ENCODE results near the gene NTSR1.

NTSR1 gene

GRCh38 chr20:62732842-62733525 lies 24.3 kb downstream of the NTSR1 start:
- no peak for TF ChIP-seq CTCF (IDR thresholded peaks at IDR 0.05; ENCODE audit: insufficient read depth, low read depth, low read length, missing control alignments)
- no peak for DNase-seq (ENCODE audit: low read depth)
- no peak overlapping the region for H3K4me3 ChIP-seq (ENCODE audit: low read depth, low read length)

GRCh38 chr20:62733526-62733842 lies 24.8 kb downstream of the NTSR1 start:
- H3K4me3 ChIP-seq (ENCODE audit: low read depth, low read length), result no peak overlapping the region
- DNase-seq (ENCODE audit: low read depth), result no peak
- no peak for TF ChIP-seq CTCF (IDR thresholded peaks at IDR 0.05; ENCODE audit: insufficient read depth, low read depth, low read length, missing control alignments)

DNA sequence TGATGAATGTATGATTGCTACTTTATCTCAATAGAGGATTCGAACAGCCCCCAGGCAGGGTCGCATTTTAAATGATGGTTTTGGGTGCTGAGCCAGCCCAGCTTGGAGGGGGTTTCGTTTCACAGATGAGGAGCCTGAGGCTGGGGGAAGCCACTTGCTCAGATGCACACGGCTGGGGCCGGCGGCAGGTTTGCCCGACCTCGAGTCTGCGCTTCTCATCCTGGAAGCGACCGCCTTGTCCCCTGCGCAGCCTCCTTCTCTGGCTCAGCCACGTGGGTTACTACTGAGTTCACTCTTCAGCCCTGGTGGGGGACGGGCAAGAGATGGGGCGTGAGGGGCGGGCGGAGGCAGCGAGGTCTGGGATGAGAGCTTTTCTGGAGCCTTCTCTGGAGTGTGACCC lies 25.3 kb downstream of the NTSR1 start:
- no peak overlapping the region for H3K4me3 ChIP-seq (ENCODE audit: low read depth, low read length)
- no peak for TF ChIP-seq CTCF (IDR thresholded peaks at IDR 0.05; ENCODE audit: insufficient read depth, low read depth, low read length, missing control alignments)
- DNase-seq (ENCODE audit: low read depth), result no peak

- TF ChIP-seq CTCF (IDR thresholded peaks at IDR 0.05; ENCODE audit: insufficient read depth, low read depth, low read length, missing control alignments), result no peak
- no peak for DNase-seq (ENCODE audit: low read depth)
- H3K4me3 ChIP-seq (ENCODE audit: low read depth, low read length), result no peak overlapping the region
Measured at GRCh38 chr20:62734326-62734725, 25.7 kb downstream of the NTSR1 start.

GRCh38 chr20:62734881-62735280 lies 26.2 kb downstream of the NTSR1 start:
- no peak for TF ChIP-seq CTCF (IDR thresholded peaks at IDR 0.05; ENCODE audit: insufficient read depth, low read depth, low read length, missing control alignments)
- no peak for DNase-seq (ENCODE audit: low read depth)
- no peak overlapping the region for H3K4me3 ChIP-seq (ENCODE audit: low read depth, low read length)

DNA sequence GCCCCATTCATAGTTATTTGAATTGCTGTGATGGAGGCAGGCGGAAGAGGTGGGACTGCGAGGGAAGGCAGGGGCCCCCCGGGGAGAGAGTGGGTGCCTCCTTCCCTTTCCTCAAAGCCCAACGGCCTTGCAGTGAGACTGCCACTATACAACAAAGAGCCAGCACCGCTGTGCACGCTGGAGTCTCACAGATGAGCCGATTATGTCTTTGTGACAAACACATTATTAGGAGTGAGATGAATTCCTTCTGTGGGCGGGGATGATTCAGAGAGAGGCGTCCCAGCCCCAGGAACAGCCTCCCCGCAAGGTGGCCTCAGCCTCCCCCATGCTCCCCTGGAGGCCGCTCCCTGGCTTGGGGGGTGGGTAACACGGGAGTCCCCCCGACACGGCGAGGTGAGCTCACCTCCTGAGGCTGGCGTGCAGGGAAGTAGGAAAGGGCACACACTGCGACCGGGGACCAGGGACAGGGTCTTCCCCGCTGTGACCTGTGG lies 26.7 kb downstream of the NTSR1 start:
- no peak for TF ChIP-seq CTCF (IDR thresholded peaks at IDR 0.05; ENCODE audit: insufficient read depth, low read depth, low read length, missing control alignments)
- DNase-seq (ENCODE audit: low read depth), result no peak

GRCh38 chr20:62736026-62736406 lies 27.4 kb downstream of the NTSR1 start:
- H3K4me3 ChIP-seq (ENCODE audit: low read depth, low read length), result no peak overlapping the region
- no peak for DNase-seq (ENCODE audit: low read depth)
- no peak for TF ChIP-seq CTCF (IDR thresholded peaks at IDR 0.05; ENCODE audit: insufficient read depth, low read depth, low read length, missing control alignments)

More for the DNA sequence above, 26.7 kb downstream of the NTSR1 start:
- no peak overlapping the region for H3K4me3 ChIP-seq (ENCODE audit: low read depth, low read length)
